HUES64 (cell line): ENCODE results near the gene GGCX.

Source experiments
- H3K27ac ChIP-seq: 2 replicates; pipeline ENCODE4 v1.7.0; 2013; ENCODE audit warnings: low read depth, low read length, inconsistent platforms
- H3K27me3 ChIP-seq: 2 replicates; pipeline ENCODE4 v1.6.1; 2013; ENCODE audit warnings: mild to moderate bottlenecking, low read length; ENCODE audit not compliant: insufficient read depth
- H3K36me3 ChIP-seq: 2 replicates; pipeline ENCODE4 v1.6.1; 2013; ENCODE audit warnings: mild to moderate bottlenecking, low read length; ENCODE audit not compliant: insufficient read depth
- H3K4me1 ChIP-seq: 2 replicates; pipeline ENCODE4 v1.6.1; 2013; ENCODE audit warnings: mild to moderate bottlenecking, low read length, moderate library complexity; ENCODE audit not compliant: insufficient read depth
- H3K4me3 ChIP-seq: 2 replicates; pipeline ENCODE4 v1.5.1; 2013; ENCODE audit warnings: mild to moderate bottlenecking, low read length, moderate library complexity
- H3K9ac ChIP-seq: 2 replicates; pipeline ENCODE4 v1.6.1; 2013; ENCODE audit warnings: mild to moderate bottlenecking, low read depth, low read length
- H3K9me3 ChIP-seq: 2 replicates; pipeline ENCODE4 v1.6.1; 2013; ENCODE audit warnings: low read depth, low read length; ENCODE audit not compliant: insufficient read depth
- WGBS: fragments of 150-250, 120-280 bp; methylation state at CpG from one replicate; pipeline ENCODE4 v1.1.7; 2013; ENCODE audit warnings: missing lambda C conversion rate; 5-methylcytosine and 5-hydroxymethylcytosine counted together

GGCX gene

GRCh38 chr2:85591563-85591962 is 30.3 kb upstream of the GGCX start:
- 87% methylated on average over 11 of the region's 12 CpGs for WGBS
- Histone ChIP-seq H3K9me3 (no peaks in the 10 kb centered on the region), H3K4me3 (no peak overlapping the region), H3K27me3 (peaks cover 7% of the 10 kb centered on the region; the same call in 1 of the 2 replicates), H3K36me3 (peaks cover under 1% of the 10 kb centered on the region; the same call in 1 of the 2 replicates), H3K27ac (no peak overlapping the region), H3K4me1 (no peaks in the 10 kb centered on the region; the same call in 1 of the 2 replicates), H3K9ac (no peak overlapping the region)

GRCh38 chr2:85590950-85591349 is 29.7 kb upstream of the GGCX start:
- Histone ChIP-seq H3K9ac (no peak overlapping the region), H3K4me3 (no peak overlapping the region), H3K9me3 (no peaks in the 10 kb centered on the region), H3K27me3 (peaks cover 11% of the 10 kb centered on the region), H3K4me1 (no peaks in the 10 kb centered on the region; the same call in 1 of the 2 replicates), H3K27ac (no peak overlapping the region), H3K36me3 (no peaks in the 10 kb centered on the region)
- 86% methylated on average over 2 of the region's 2 CpGs for WGBS

GRCh38 chr2:85589982-85590791 is 28.9 kb upstream of the GGCX start:
- Histone ChIP-seq H3K9ac (no peak overlapping the region), H3K4me1 (peaks cover 4% of the 10 kb centered on the region), H3K36me3 (no peaks in the 10 kb centered on the region), H3K9me3 (no peaks in the 10 kb centered on the region), H3K4me3 (no peak overlapping the region), H3K27ac (no peak overlapping the region; the same call in 1 of the 2 replicates), H3K27me3 (peaks cover 19% of the 10 kb centered on the region)
- 75% methylated on average over 7 of the region's 7 CpGs for WGBS

- Histone ChIP-seq H3K4me1 (peaks cover 11% of the 10 kb centered on the region), H3K36me3 (no peaks in the 10 kb centered on the region)
Measured at GRCh38 chr2:85589181-85589580, 27.9 kb upstream of the GGCX start.

GRCh38 chr2:85588645-85589044 is 27.4 kb upstream of the GGCX start:
- Histone ChIP-seq H3K27ac (no peak overlapping the region), H3K9me3 (no peaks in the 10 kb centered on the region), H3K27me3 (peaks cover 34% of the 10 kb centered on the region), H3K9ac (no peak overlapping the region), H3K4me1 (peaks cover 11% of the 10 kb centered on the region), H3K4me3 (no peak overlapping the region), H3K36me3 (no peaks in the 10 kb centered on the region)
- WGBS = 87% methylated on average over 4 of the region's 4 CpGs

More at GRCh38 chr2:85589181-85589580, 27.9 kb upstream of the GGCX start:
- WGBS = 92% methylated on average over 4 of the region's 4 CpGs
- no peak overlapping the region for H3K4me3 ChIP-seq
- peaks cover 29% of the 10 kb centered on the region for H3K27me3 ChIP-seq
- no peak overlapping the region for H3K9ac ChIP-seq
- H3K27ac ChIP-seq = no peak overlapping the region
- no peaks in the 10 kb centered on the region for H3K9me3 ChIP-seq

GRCh38 chr2:85588236-85588635 is 26.9 kb upstream of the GGCX start:
- Histone ChIP-seq H3K4me1 (peaks cover 11% of the 10 kb centered on the region), H3K27me3 (peaks cover 38% of the 10 kb centered on the region), H3K9ac (no peak overlapping the region), H3K4me3 (no peak overlapping the region), H3K27ac (no peak overlapping the region), H3K36me3 (no peaks in the 10 kb centered on the region), H3K9me3 (no peaks in the 10 kb centered on the region)
- 69% methylated on average over 4 of the region's 4 CpGs for WGBS

- Histone ChIP-seq H3K4me3 (no peak overlapping the region), H3K27me3 (peaks cover 56% of the 10 kb centered on the region), H3K9me3 (no peaks in the 10 kb centered on the region), H3K27ac (no peak overlapping the region), H3K4me1 (peaks cover 11% of the 10 kb centered on the region), H3K9ac (no peak overlapping the region), H3K36me3 (no peaks in the 10 kb centered on the region)
- WGBS = 79% methylated on average over 1 of the region's 1 CpG
Measured at GRCh38 chr2:85585781-85586105, 24.4 kb upstream of the GGCX start.

GRCh38 chr2:85584857-85585780 is 23.8 kb upstream of the GGCX start:
- H3K4me3 ChIP-seq = peak overlapping the region; percentile 54
- no peak overlapping the region for H3K27ac ChIP-seq
- peaks cover 13% of the 10 kb centered on the region for H3K4me1 ChIP-seq
- H3K9me3 ChIP-seq = no peaks in the 10 kb centered on the region
- peaks cover 52% of the 10 kb centered on the region for H3K27me3 ChIP-seq
- 81% methylated on average over 9 of the region's 9 CpGs for WGBS
- H3K9ac ChIP-seq = peak overlapping the region; percentile 47; the same call in 1 of the 2 replicates
- H3K36me3 ChIP-seq = no peaks in the 10 kb centered on the region

- peaks cover 49% of the 10 kb centered on the region for H3K27me3 ChIP-seq
- H3K36me3 ChIP-seq = no peaks in the 10 kb centered on the region
- WGBS = 92% methylated on average over 52 of the region's 52 CpGs
- peaks cover 18% of the 10 kb centered on the region for H3K4me1 ChIP-seq
- H3K9me3 ChIP-seq = no peaks in the 10 kb centered on the region
- H3K4me3 ChIP-seq = peak within 1 kb of the TSS; percentile 54
- H3K9ac ChIP-seq = peak within 1 kb of the TSS; percentile 47; the same call in 1 of the 2 replicates
- no peak within 1 kb of the TSS for H3K27ac ChIP-seq
Measured at GRCh38 chr2:85584354-85584856, 23.1 kb upstream of the GGCX start, which contains the start of gene VAMP5. Gene VAMP5, plus strand, starts transcription at chr2:85584431. Its CDS starts 60 bp downstream, at chr2:85584491.

- Histone ChIP-seq H3K4me3 (peak overlapping the region; percentile 54), H3K4me1 (peaks cover 24% of the 10 kb centered on the region), H3K36me3 (no peaks in the 10 kb centered on the region), H3K27ac (no peak overlapping the region), H3K27me3 (peaks cover 49% of the 10 kb centered on the region), H3K9ac (no peak overlapping the region), H3K9me3 (no peaks in the 10 kb centered on the region)
- 92% methylated on average over 16 of the region's 16 CpGs for WGBS
Measured at GRCh38 chr2:85583667-85584353, 22.5 kb upstream of the GGCX start.
